ENCODE results near the gene KCNK1. TPM values are rescaled to one million over a fixed set of nuclear protein-coding genes. Genes with fewer than 3 reads are reported as not detected.

KCNK1 gene
- total and polyA plus RNA-seq, 2 of the 13 experiments (the other 11 are each of a cell fraction or from before 2014, with no cell fraction given), result not detected

DNA sequence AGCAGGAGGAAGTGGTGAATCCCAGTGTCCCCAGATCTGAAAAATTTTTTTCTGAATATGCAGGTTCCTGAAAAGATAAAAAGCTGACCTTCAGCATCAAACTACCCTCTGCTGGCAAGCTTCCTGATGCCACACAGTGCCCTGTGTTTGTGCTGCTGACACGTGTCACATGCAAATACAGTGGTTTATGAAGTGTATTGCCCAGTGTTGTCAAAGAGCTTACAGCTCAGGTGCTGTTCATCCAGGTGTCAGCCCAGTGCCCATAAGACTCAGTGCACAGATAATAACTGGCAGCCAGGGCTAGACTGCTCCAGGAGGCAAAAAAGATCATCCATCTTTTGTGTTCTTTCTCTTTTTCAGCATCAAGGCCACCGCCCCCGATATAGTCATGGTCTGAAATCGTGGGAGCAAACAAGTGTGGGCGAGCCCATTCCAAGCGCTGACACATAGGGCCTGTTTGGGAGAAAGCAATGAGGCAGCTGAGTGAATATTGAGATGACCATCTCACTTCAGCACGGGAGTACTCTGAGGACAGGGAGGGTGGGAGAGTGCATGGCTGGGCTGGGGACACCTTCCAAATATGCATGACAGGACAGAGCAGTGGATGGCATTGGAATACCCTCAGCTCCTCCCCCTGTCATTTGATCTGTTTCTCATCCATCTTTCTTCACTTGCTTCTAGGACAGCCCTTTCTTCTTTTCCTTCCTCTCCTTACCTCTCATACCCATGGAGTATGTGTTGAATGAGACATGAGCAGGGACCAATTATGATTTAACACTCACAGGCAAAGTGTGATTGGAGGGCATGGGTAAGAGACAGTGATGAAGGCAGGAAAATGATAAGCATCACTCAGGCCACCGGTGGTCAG, 6.4 kb upstream of the KCNK1 start:
- H4K20me1 ChIP-seq (ENCODE audit: insufficient read depth, low read length), result no peaks in the 10 kb centered on the region
- intact Hi-C loops (cut with micrococcal nuclease; ENCODE audit: unreplicated experiment), result no loop called here
- 0 out of 5 replicates have a peak, but pooled peaks cover 0 to 4% of the 10 kb centered on the region in 2 experiments for H3K27me3 ChIP-seq (ENCODE audit: control insufficient read depth in 1 of 2, insufficient read depth in 2 of 2, low read length in 2 of 2)
- H3K4me2 ChIP-seq (ENCODE audit: low read depth, low read length), result no peak overlapping the region
- CTCF ChIA-PET (ENCODE audit: low intra/inter-chr PET ratio, low total read pairs), result no interaction called here
- no peak overlapping the region for H3K27ac ChIP-seq (ENCODE audit: extremely low read length, insufficient read depth, low read length)
- H3K79me2 ChIP-seq (ENCODE audit: insufficient read depth, low read length), result no peaks in the 10 kb centered on the region
- no peak overlapping the region for H2AFZ ChIP-seq (ENCODE audit: low read length)
- no TSS peak for BruUV-seq (replicated peaks)
- FAIRE-seq, result no peak
- H3K9me3 ChIP-seq (ENCODE audit: low read length), result no peaks in the 10 kb centered on the region
- TF ChIP-seq ZNF34 (CRISPR knock-in tag; IDR thresholded peaks at IDR 0.05; ENCODE audit: borderline replicate concordance), result no peak
- TF ChIP-seq, protein P1, sequence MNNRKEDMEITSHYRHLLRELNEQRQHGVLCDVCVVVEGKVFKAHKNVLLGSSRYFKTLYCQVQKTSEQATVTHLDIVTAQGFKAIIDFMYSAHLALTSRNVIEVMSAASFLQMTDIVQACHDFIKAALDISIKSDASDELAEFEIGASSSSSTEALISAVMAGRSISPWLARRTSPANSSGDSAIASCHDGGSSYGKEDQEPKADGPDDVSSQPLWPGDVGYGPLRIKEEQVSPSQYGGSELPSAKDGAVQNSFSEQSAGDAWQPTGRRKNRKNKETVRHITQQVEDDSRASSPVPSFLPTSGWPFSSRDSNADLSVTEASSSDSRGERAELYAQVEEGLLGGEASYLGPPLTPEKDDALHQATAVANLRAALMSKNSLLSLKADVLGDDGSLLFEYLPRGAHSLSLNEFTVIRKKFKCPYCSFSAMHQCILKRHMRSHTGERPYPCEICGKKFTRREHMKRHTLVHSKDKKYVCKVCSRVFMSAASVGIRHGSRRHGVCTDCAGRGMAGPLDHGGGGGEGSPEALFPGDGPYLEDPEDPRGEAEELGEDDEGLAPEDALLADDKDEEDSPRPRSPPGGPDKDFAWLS (CRISPR knock-in tag; IDR thresholded peaks at IDR 0.05; ENCODE audit: borderline replicate concordance), result no peak
- TF ChIP-seq ZNF564 (CRISPR knock-in tag; IDR thresholded peaks at IDR 0.05), result no peak
- no peak for TF ChIP-seq MAFF (IDR thresholded peaks at IDR 0.05; ENCODE audit: low read depth, low read length)
- TF ChIP-seq CBX5 (CRISPR knock-in tag; IDR thresholded peaks at IDR 0.05; ENCODE audit: borderline replicate concordance), result no peak
- no peak for ATAC-seq
- no peaks in the 10 kb centered on the region for H3K4me1 ChIP-seq (ENCODE audit: insufficient read depth, low read length)
- POLR2A ChIA-PET, result no interaction called here
- in situ Hi-C loops (cut with HindIII; ENCODE audit: extremely low pct_ligation_motif_present, low pct_unique_long_range_greater_than_20kb), result no loop called here
- DNase-seq (ENCODE audit: low spot score), result no peak
- no peak overlapping the region for H3K4me3 ChIP-seq (replicated peaks in 1 of 3; ENCODE audit: insufficient read depth in 1 of 3, low read depth in 2 of 3, low read length in 3 of 3)
- H3K36me3 ChIP-seq (replicated peaks in 1 of 2; ENCODE audit: control insufficient read depth in 1 of 2, insufficient read depth in 2 of 2, low read length in 2 of 2), result no peaks in the 10 kb centered on the region
- no peak overlapping the region for H3K9ac ChIP-seq (ENCODE audit: insufficient read depth, low read depth, low read length)
- 2% methylated on average over 7 of the region's 8 CpGs for WGBS (ENCODE audit: low lambda C conversion rate)

DNA sequence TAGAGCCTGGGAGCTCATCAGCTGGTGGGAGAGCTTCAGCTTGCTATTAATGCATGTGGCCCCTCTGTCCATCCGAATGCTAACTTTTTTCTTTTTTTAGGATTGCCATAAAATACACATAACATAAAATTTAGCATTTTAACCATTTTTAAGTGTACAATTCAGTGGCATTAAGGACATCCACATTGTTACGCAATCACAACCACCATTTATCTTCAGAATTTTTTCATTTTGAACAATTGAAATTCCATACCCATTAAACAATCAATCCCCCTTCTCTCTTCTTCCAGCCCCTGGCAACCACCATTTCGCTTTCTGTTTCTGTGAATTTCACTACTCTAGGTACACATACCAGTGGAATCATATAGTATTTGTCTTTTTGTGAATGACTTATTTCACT, 4.9 kb upstream of the KCNK1 start:
- Histone ChIP-seq H2AFZ (ENCODE audit: low read length) (no peak overlapping the region), H4K20me1 (ENCODE audit: insufficient read depth, low read length) (no peaks in the 10 kb centered on the region), H3K4me2 (ENCODE audit: low read depth, low read length) (no peak overlapping the region), H3K36me3 (replicated peaks in 1 of 2; ENCODE audit: control insufficient read depth in 1 of 2, insufficient read depth in 2 of 2, low read length in 2 of 2) (no peaks in the 10 kb centered on the region), H3K4me1 (ENCODE audit: insufficient read depth, low read length) (no peaks in the 10 kb centered on the region), H3K27ac (ENCODE audit: extremely low read length, insufficient read depth, low read length) (no peak overlapping the region), H3K9ac (ENCODE audit: insufficient read depth, low read depth, low read length) (no peak overlapping the region), H3K27me3 (ENCODE audit: control insufficient read depth in 1 of 2, insufficient read depth in 2 of 2, low read length in 2 of 2) (peaks cover 0 to 7% of the 10 kb centered on the region in 2 experiments; a peak in 1 of 5 replicates), H3K9me3 (ENCODE audit: low read length) (no peaks in the 10 kb centered on the region), H3K79me2 (ENCODE audit: insufficient read depth, low read length) (no peaks in the 10 kb centered on the region), H3K4me3 (replicated peaks in 1 of 3; ENCODE audit: insufficient read depth in 1 of 3, low read depth in 2 of 3, low read length in 3 of 3) (no peak overlapping the region)
- in situ Hi-C loops (cut with HindIII; ENCODE audit: extremely low pct_ligation_motif_present, low pct_unique_long_range_greater_than_20kb) (no loop called here), intact Hi-C loops (cut with micrococcal nuclease; ENCODE audit: unreplicated experiment) (no loop called here)
- POLR2A ChIA-PET, result no interaction called here
- ATAC-seq (no peak), FAIRE-seq (no peak), DNase-seq (ENCODE audit: low spot score) (no peak)
- CTCF ChIA-PET (ENCODE audit: low intra/inter-chr PET ratio, low total read pairs), result no interaction called here
- TF ChIP-seq CEBPB (IDR thresholded peaks at IDR 0.05; ENCODE audit: borderline replicate concordance, low read depth, low read length) (peak; percentile 61; the same call in 1 of the 2 replicates), ATF7 (IDR thresholded peaks at IDR 0.05) (no peak), ATF7 (CRISPR knock-in tag; IDR thresholded peaks at IDR 0.05) (no peak)
- BruUV-seq (replicated peaks), result no TSS peak
- WGBS (ENCODE audit: low lambda C conversion rate), result 19% methylated on average over 3 of the region's 3 CpGs
